Testis (tissue), 3 donors: ENCODE measurements around the gene BTBD17. TPM values are rescaled to one million over a fixed set of nuclear protein-coding genes. Genes with fewer than 3 reads are reported as not detected.

Experiments used
- DNase-seq: peaks from one replicate; pipeline ENCODE4 v3.0.0-alpha.2; 2019
- H3K27ac ChIP-seq, 2 donors: fragments of 200-600 bp; sonication (generic); one replicate each; pipeline ENCODE4 v1.5.1; 2019
- H3K27me3 ChIP-seq: fragments of 200-600 bp; sonication (generic); one replicate; pipeline ENCODE4 v1.5.1; 2019
- H3K36me3 ChIP-seq: fragments of 200-600 bp; sonication (generic); one replicate; pipeline ENCODE4 v1.5.1; 2017; ENCODE audit warnings: low read depth; ENCODE audit errors: missing control alignments
- H3K4me1 ChIP-seq: fragments of 200-600 bp; sonication (generic); one replicate; pipeline ENCODE4 v1.5.1; 2019
- H3K4me3 ChIP-seq, 2 donors: fragments of 200-600 bp; sonication (generic); one replicate each; pipeline ENCODE4 v1.5.1; 2017 to 2019
- H3K9me3 ChIP-seq: fragments of 200-600 bp; sonication (generic); one replicate; pipeline ENCODE4 v1.5.1; 2017
- CTCF ChIP-seq, 3 experiments: fragments of 450-650 bp in 2 of 3; fragments of 200-600 bp in 1 of 3; sonication (generic) in 1 of 3; IDR thresholded peaks; one replicate each; pipeline ENCODE4 v1.5.1; 2016 to 2019; ENCODE audit warnings: antibody characterized with exemption in 3 of 3, mild to moderate bottlenecking in 2 of 3, moderate library complexity in 1 of 3
- POLR2A ChIP-seq: fragments of 450-650 bp; IDR thresholded peaks from one replicate; pipeline ENCODE4 v1.6.1; 2017; ENCODE audit warnings: antibody characterized with exemption, mild to moderate bottlenecking, moderate library complexity
- WGBS, 2 donors: methylation state at CpG; one replicate each; pipeline ENCODE4 v1.1.5; 2018; 5-methylcytosine and 5-hydroxymethylcytosine counted together
- intact Hi-C: fragments of 100-400 bp; cut with DNase I; formaldehyde crosslinking; loops from one replicate; pipeline ENCODE4 v1.15.1; 2023; ENCODE audit warnings: low total_unique reads
- polyA plus RNA-seq: library from polyadenylated mRNA; stranded (reverse); fragments of 350-450 nt; fragmentation: Illumina TruSeq; extraction: RNeasy Lipid Tissue Mini Kit (QIAGEN cat#74804); gene quantifications from one replicate; pipeline ENCODE4 v1.2.3, GENCODE V29; 2014; ENCODE audit warnings: low read depth, low replicate concordance; ENCODE audit not compliant: insufficient read depth
- total RNA-seq, 2 donors: library from RNA; depleted of rRNA; stranded (reverse); fragments of >200 nt; gene quantifications; one replicate each; pipeline ENCODE4 v1.2.3, GENCODE V29; 2016

The BTBD17 gene
- total and polyA plus RNA-seq, 3 donors from 2014 or later: 0.79 to 1.2 TPM; not detected in 1

GRCh38 chr17:74330446-74330845, 31.2 kb downstream of the BTBD17 start:
- DNase-seq: peak; percentile 46
- H3K27me3 ChIP-seq: no peaks in the 10 kb centered on the region
- H3K36me3 ChIP-seq: no peaks in the 10 kb centered on the region
- H3K4me1 ChIP-seq: peaks cover 8% of the 10 kb centered on the region
- H3K9me3 ChIP-seq: no peaks in the 10 kb centered on the region
- no peak for TF ChIP-seq POLR2A
- no peak for TF ChIP-seq CTCF (IDR thresholded peaks at IDR 0.05)
- WGBS, 2 donors: 60 to 67% methylated on average over 7 to 8 of the region's 8 CpGs
- H3K27ac ChIP-seq: no peak overlapping the region
- intact Hi-C loops: no loop called here
- H3K4me3 ChIP-seq: no peak overlapping the region

GRCh38 chr17:74329378-74329777, 32.3 kb downstream of the BTBD17 start:
- H3K4me3 ChIP-seq: no peak overlapping the region
- H3K4me1 ChIP-seq: peaks cover 8% of the 10 kb centered on the region
- WGBS, 2 donors: 85 to 94% methylated on average over 3 of the region's 3 CpGs
- no peak for TF ChIP-seq CTCF (IDR thresholded peaks at IDR 0.05)
- TF ChIP-seq POLR2A: no peak
- no peaks in the 10 kb centered on the region for H3K36me3 ChIP-seq
- DNase-seq: no peak
- H3K27me3 ChIP-seq: no peaks in the 10 kb centered on the region
- H3K27ac ChIP-seq: no peak overlapping the region
- intact Hi-C loops: no loop called here
- H3K9me3 ChIP-seq: no peaks in the 10 kb centered on the region

- no peak for DNase-seq
- WGBS, 2 donors: 83 to 100% methylated on average over 3 of the region's 3 CpGs
- no peaks in the 10 kb centered on the region for H3K27me3 ChIP-seq
- H3K36me3 ChIP-seq: no peaks in the 10 kb centered on the region
- no peaks in the 10 kb centered on the region for H3K9me3 ChIP-seq
- no peak overlapping the region for H3K4me3 ChIP-seq
- intact Hi-C loops: no loop called here
- no peak overlapping the region for H3K27ac ChIP-seq
- TF ChIP-seq POLR2A (no peak), CTCF (IDR thresholded peaks at IDR 0.05) (no peak)
- peaks cover 8% of the 10 kb centered on the region for H3K4me1 ChIP-seq
Measured at GRCh38 chr17:74328487-74328886, 33.2 kb downstream of the BTBD17 start.

- 34 to 48% methylated on average over 10 of the region's 10 CpGs for WGBS, 2 donors
- TF ChIP-seq CTCF (IDR thresholded peaks at IDR 0.05) (no peak), POLR2A (no peak)
- no peak overlapping the region for H3K27ac ChIP-seq
- H3K27me3 ChIP-seq: no peaks in the 10 kb centered on the region
- intact Hi-C loops: no loop called here
- DNase-seq: no peak
- H3K4me1 ChIP-seq: peaks cover 8% of the 10 kb centered on the region
- no peaks in the 10 kb centered on the region for H3K36me3 ChIP-seq
- no peaks in the 10 kb centered on the region for H3K9me3 ChIP-seq
- H3K4me3 ChIP-seq: peak overlapping the region in 1 of 2 donors; percentile 33
Measured at GRCh38 chr17:74326506-74326905, 35.2 kb downstream of the BTBD17 start.

GRCh38 chr17:74325743-74326379, 35.8 kb downstream of the BTBD17 start, which contains the start of gene KIF19:
TSS of gene KIF19 (plus strand) at chr17:74326226. CDS start at chr17:74326350, 124 bp downstream.
- Histone ChIP-seq H3K9me3 (no peaks in the 10 kb centered on the region), H3K36me3 (no peaks in the 10 kb centered on the region), H3K27me3 (no peaks in the 10 kb centered on the region), H3K27ac (no peak within 1 kb of the TSS), H3K4me1 (peaks cover 8% of the 10 kb centered on the region), H3K4me3 (peak within 1 kb of the TSS; percentile 33 to 41)
- intact Hi-C loops: no loop called here
- TF ChIP-seq POLR2A: no peak
- TF ChIP-seq CTCF (IDR thresholded peaks at IDR 0.05): no peak
- 6% methylated on average over 38 of the region's 73 CpGs; no CpG with 5 or more reads in 1 of the 2 donors for WGBS, 2 donors
- peak; percentile 26 for DNase-seq
